OCI-LY7 (cell line): ENCODE results near the gene SNAPIN.

Experiments used
- CTCF ChIP-seq: fragments of 200-600 bp; sonication (generic); conservative IDR thresholded peaks from 2 replicates; pipeline ENCODE4 v1.5.1; 2014; ENCODE audit warnings: mild to moderate bottlenecking, antibody characterized with exemption, low read length, moderate library complexity, mixed read lengths
- EZH2phosphoT487 ChIP-seq: fragments of 200-600 bp; sonication (generic); IDR thresholded peaks from 2 replicates; pipeline ENCODE4 v1.6.1; 2018; ENCODE audit warnings: low read depth, borderline replicate concordance, mild to moderate bottlenecking, mixed run types, antibody characterized with exemption, low read length, moderate library complexity, mixed read lengths

GRCh38 chr1:153629343-153629665, 29.2 kb upstream of the SNAPIN start:
- TF ChIP-seq CTCF (no peak), EZH2phosphoT487 (no peak)
